Ishikawa (cell line): ENCODE data around the gene ING5.

ENCODE experiments used
- EGR1 ChIP-seq: IDR thresholded peaks from 2 replicates; pipeline ENCODE4 v1.6.1; 2012
- EP300 ChIP-seq: IDR thresholded peaks from 2 replicates; pipeline ENCODE4 v1.6.1; 2012; ENCODE audit warnings: borderline replicate concordance
- REST ChIP-seq: IDR thresholded peaks from 2 replicates; pipeline ENCODE4 v1.6.1; 2012; ENCODE audit warnings: low read depth, mild to moderate bottlenecking
- TAF1 ChIP-seq: IDR thresholded peaks from 2 replicates; pipeline ENCODE4 v1.6.1; 2012; ENCODE audit warnings: low read depth, mild to moderate bottlenecking
- YY1 ChIP-seq: IDR thresholded peaks from 2 replicates; pipeline ENCODE4 v1.6.1; 2012; ENCODE audit warnings: low read depth
- TF ChIP-seq, protein P1 (sequence below): IDR thresholded peaks from 2 replicates; pipeline ENCODE4 v1.6.1; 2012
- TF ChIP-seq, protein P2 (sequence below): IDR thresholded peaks from 2 replicates; pipeline ENCODE4 v1.6.1; 2012

GRCh38 chr2:241769819-241770184 lies 68.0 kb downstream of the ING5 start:
- TF ChIP-seq, protein P1, sequence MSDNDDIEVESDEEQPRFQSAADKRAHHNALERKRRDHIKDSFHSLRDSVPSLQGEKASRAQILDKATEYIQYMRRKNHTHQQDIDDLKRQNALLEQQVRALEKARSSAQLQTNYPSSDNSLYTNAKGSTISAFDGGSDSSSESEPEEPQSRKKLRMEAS = no peak
- TF ChIP-seq TAF1 (no peak), EP300 (no peak), EGR1 (no peak), REST (no peak), YY1 (no peak)
- TF ChIP-seq, protein P2, sequence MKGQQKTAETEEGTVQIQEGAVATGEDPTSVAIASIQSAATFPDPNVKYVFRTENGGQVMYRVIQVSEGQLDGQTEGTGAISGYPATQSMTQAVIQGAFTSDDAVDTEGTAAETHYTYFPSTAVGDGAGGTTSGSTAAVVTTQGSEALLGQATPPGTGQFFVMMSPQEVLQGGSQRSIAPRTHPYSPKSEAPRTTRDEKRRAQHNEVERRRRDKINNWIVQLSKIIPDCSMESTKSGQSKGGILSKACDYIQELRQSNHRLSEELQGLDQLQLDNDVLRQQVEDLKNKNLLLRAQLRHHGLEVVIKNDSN = no peak
